ENCODE results near the gene ZNF681.
"Not testable (repeated sequence)": the region's sequence is repeated elsewhere in the genome, so short reads cannot be mapped to it uniquely, and the experiment has no call there.

Gene ZNF681

GRCh38 chr19:23774106-23774505 lies 15.4 kb upstream of the ZNF681 start:
- DNase-seq = no peak

DNA sequence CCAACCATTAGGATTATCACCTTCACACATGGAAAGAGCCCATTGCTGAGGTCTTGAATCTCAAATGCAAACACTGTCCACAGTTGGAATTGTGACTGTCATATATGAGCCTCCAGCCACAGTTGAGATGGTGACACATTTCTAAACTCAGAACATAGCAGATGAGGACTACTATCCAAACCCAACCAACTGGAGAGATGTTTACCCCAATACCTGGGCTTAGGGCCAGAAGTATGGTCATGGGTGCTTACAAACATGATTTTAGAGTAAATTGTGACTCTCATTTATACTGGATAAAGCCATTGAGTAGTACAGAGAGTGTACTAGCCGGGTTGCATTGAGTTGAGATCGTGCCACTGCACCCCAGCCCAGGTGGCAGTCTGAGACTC lies 14.0 kb upstream of the ZNF681 start:
- no peak for DNase-seq

DNA sequence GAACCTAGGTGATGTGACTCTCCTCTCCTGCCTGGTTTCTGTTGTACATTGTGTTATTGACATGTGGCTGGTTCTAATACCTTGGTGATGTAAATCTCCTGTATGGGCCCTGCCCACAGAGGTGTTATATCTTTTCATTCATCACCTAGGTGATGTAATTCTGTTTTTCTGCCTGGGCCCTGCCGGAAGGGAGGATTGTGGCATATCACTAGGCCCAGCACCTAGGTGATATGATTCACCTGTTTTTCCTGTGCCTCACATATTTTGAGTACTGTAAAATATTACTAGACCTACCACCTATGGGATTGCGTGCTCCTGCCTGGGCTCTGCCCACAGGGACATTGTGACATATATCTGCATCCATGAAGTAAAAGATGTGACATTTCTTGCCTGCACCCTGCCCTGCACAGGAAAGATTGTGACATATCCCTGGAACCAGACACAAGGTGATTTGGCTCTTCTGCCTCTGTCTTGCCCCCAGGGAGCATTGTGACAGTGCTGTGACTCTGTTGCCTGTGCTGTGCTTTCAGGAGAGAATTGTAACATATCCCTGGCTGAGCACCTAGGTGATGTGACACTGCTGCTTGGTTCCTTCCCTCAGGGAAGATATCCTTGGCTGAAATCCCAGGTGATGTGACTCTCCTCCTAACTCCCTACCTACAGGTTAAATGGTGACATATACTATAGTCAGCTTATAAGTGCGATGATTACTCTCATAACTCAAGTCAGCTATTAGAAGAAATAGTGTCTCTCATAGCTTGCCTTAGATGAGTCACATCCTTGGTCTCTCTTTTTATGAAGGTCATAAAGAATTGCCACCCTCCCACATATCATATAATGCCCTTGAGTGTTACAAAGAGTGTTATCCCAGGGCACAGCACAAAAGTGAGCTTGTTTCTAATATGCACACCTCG lies 13.3 kb upstream of the ZNF681 start:
- no peak for DNase-seq

DNA sequence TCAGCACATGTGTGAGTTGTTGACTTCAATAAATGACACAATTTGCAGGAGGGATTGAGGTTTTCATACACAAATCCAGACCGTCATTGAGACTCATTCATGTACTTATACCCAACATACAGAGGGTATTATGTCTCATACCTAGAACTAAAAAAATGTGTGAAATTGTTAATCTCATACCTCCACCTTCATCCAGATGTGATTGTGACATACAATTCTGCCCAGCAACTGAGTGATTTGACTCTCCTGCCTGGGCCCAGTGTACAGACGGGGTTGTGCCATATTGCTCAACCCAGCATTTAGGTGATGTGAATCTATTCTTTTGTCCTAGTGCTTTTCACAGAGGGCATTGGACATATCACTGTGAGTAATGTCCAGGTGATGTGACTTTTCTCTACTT lies 12.6 kb upstream of the ZNF681 start:
- no peak for DNase-seq

- no peak for DNase-seq
Measured at GRCh38 chr19:23770672-23771250, 12.1 kb upstream of the ZNF681 start.

DNA sequence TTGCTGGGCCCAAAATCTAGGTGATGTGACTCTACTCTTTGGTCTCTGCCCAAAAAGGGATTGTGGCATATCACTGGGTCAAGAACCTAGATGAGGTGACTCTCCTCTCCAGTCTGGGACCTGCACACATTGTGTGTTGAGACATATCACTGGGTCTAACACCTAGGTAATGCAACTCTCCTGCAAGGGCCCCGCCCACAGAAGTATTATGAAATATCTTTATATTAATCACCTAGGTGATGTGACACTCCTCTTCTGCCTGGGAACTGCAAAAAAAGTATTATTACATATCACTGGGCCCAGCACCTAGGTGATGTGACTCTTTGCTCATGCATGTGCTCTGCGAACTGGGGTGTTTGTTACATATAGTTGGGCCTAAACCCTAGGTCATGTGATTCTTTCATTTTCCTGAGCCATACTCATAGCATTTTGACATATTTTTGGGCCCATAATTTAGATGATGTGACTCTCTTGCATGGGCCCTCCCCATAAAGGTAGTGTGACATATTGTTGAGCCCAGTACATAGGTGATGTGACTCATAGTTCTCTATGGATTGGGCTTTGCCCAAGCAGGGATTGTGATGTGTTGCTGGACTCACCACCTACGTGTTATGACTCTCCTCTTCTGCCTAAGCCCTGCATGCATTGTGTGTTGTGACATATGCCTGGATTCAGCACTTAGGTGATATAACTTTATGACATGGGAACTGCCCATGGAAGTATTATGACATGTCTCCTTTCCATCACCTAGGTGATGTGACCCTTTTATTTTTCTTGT lies 11.2 kb upstream of the ZNF681 start:
- DNase-seq = no peak

DNA sequence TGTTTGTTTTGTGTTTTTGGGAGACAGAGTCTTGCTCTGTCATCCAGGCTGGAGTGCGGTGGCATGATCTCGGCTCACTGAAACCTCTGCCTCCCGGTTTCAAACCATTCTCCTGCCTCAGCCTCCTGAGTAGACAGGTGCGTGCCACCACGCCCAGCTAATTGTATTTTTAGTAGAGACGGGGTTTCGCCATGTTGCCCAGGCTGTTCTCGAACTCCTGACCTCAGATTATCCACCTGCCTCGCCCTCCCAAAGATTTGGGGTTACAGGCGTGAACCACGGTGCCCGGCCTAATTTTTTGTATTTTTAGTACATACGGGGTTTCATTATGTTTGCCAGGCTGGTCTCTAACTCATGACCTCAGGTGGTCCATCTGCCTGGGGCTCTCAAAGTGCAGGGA lies 8.3 kb upstream of the ZNF681 start:
- DNase-seq = no peak

- DNase-seq = no peak
Measured at GRCh38 chr19:23764781-23765180, 6.1 kb upstream of the ZNF681 start.

DNA sequence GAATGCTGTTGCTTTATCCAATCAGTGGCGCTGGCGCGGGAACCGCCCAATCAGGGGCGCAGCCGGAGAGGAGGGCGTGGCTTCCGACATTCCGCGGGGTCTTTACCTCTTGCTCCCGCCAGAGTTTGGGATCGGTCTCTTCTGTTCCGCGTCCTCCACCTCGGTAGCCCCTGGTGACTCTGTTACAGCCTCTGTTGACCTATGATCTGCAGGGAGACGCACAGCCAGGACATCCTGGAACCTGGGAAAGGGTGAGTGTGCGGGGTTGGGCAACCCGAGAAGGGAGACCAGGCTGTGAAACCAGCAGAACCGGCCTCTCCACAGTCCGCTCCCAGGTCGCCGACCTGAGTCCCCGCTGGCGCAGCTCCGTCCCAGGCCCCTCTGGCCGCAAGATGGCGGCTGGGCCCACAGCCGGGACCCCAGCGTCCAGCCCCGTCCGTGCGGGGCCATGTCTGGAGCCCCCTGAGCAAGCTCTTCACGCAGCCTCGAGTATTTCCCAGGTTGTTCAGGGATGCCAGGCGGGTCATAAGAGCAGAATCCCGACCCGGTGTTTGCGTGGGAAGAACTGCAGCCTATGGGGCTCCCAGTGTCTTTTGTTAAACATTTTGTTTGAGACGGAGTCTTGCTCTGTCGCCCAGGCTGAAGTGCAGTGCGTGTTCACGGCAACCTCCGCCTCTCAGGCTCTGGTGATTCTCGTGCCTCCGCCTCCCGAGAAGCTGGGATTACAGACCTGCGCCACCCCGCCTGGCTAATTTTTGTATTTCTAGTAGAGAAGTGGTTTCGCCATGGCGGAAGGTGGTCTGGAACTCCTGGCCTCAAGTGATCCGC lies 4.4 kb upstream of the ZNF681 start:
- DNase-seq = peak; percentile 4 to 86 (median 68)

DNA sequence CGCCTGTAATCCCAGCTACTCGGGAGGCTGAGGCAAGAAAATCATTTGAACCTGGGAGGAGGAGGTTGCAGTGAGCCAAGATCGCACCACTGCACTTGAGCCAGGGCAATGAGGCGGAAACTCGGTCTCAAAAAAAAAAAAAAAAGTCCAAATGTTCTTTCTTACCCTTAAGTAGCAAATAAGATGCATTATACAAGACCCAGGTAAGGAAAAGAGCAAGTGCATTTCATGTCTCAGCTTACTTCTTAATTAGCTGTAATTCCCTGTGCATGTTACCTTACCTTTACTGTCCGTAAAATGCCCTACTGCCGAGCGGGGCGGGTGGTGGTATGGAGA lies 3.8 kb upstream of the ZNF681 start:
- no peak for DNase-seq

DNA sequence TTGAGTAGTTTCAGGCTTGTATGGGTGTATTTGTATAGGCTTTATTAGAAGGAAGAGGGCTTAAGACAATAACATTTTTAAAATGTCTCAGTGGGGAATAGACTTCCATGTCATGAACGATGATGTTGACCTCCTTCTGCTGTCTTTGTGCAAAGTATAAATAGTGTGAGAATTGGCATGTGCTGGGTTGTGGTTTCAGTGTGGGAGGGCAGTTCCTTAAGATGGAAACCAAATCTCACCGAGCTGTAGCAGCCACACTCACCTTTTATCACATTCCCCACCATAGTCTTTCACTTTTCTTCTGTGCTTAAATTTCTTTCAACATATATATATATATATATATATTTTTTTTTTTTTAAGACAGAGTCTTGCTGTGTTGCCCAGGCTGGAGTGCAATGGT lies 1.6 kb upstream of the ZNF681 start:
- not testable (repeated sequence) for DNase-seq

DNA sequence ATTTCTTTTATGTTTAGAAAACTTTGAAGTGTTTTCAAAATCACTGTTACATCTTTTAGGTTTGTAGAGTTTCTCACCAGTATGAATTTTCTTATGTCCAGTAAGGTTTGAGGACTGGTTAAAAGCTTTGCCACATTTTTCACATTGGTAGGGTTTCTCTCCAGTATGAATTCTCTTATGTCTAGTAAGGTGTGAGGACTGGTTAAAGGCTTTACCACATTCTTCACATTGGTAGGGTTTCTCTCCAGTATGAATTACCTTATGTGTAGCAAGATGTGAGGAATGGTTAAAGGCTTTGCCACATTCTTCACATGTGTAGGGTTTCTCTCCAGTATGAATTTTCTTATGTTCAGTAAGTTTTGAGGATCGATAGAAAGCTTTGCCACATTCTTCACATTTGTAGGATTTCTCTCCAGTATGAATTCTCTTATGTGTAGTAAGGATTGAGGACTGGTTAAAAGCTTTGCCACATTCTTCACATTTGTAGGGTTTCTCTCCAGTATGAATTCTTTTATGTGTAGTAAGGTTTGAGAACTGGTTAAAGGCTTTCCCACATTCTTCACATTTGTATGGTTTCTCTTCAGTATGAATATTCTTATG lies 15.0 kb downstream of the ZNF681 start:
- not testable (repeated sequence) for DNase-seq

DNA sequence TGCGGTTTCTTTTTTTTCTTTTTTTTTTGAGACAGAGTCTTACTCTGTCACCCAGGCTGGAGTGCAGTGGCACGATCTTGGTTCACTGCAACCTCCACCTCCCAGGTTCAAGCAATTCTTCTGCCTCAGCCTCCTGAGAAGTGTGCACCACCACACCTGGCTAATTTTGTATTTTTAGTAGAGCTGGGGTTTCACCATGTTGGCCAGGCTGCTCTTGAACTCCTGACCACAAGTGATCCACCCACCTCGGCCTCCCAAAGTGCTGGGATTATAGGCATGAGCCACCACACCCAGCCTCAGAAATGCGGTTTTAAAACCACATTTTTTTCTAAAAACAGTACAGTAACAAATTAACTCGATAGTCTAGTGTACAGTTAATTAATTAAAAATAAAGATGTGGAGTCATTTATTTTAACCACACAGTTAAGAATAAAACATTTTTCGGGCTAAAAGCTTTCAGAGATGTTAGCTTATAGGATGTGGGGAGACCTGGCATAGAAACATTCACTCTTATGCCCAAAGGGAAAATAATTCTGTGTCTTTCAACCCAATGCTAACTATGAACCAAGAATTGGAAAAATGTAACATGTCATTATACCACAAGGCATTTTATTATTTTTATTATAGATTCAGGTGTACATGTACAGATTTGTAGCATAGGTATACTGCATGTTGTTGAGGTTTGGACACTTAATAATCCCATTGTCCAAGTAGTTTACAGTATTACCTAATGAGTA lies 27.8 kb downstream of the ZNF681 start:
- DNase-seq = not testable (repeated sequence)

DNA sequence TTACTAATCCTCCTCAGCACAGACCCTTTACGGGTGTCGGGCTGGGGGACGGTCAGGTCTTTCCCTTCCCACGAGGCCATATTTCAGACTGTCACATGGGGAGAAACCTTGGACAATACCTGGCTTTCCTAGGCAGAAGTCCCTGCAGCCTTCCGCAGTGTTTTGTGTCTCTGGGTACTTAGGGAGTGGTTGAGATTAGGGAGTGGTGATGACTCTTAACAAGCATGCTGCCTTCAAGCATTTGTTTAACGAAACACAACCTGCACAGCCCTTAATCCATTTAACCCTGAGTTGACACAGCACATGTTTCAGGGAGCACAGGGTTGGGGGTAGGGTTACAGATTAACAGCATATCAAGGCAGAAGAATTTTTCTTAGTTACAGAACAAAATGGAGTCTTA lies 34.5 kb downstream of the ZNF681 start:
- DNase-seq = not testable (repeated sequence)

DNA sequence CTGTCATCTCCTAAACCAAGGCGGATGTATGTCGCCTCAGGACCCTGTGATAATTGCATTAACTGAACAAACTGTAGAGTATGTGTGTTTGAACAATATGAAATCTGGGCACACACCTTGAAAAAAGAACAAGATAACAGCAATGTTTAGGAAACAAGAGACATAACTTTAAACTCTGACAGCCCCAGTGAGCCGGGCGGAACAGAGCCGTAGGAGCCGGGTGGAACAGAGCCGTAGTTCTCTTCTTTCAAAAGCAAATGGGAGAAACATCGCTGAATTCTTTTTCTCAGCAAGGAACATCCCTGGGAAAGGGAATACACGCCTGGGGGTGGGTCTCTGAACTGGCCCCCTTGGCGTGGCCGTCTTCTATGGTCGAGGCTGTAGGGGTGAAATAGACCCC lies 39.9 kb downstream of the ZNF681 start:
- DNase-seq = no peak

- DNase-seq = no peak
Measured at GRCh38 chr19:23716792-23717191, 41.9 kb downstream of the ZNF681 start.

GRCh38 chr19:23709347-23709746 lies 49.3 kb downstream of the ZNF681 start:
- DNase-seq = no peak

DNA sequence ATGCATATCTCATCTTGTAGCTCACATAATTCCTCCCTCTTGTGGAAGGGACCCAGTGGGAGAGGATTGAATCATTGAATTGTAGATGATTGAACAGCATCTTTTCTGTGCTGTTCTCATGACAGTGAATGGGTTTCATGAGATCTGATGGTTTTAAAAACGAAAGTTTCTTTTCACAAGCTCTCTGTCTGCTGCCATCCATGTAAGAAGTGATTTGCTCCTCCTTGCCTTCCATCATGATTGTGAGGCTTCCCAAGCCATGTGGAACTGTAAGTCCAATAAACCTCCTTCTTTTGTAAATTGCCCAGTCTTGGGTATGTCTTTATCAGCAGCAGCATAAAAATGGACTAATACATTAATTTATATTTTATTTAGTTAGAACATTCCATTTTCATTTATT lies 52.0 kb downstream of the ZNF681 start:
- no peak for DNase-seq

GRCh38 chr19:23699521-23699860 lies 59.2 kb downstream of the ZNF681 start:
- no peak for DNase-seq

DNA sequence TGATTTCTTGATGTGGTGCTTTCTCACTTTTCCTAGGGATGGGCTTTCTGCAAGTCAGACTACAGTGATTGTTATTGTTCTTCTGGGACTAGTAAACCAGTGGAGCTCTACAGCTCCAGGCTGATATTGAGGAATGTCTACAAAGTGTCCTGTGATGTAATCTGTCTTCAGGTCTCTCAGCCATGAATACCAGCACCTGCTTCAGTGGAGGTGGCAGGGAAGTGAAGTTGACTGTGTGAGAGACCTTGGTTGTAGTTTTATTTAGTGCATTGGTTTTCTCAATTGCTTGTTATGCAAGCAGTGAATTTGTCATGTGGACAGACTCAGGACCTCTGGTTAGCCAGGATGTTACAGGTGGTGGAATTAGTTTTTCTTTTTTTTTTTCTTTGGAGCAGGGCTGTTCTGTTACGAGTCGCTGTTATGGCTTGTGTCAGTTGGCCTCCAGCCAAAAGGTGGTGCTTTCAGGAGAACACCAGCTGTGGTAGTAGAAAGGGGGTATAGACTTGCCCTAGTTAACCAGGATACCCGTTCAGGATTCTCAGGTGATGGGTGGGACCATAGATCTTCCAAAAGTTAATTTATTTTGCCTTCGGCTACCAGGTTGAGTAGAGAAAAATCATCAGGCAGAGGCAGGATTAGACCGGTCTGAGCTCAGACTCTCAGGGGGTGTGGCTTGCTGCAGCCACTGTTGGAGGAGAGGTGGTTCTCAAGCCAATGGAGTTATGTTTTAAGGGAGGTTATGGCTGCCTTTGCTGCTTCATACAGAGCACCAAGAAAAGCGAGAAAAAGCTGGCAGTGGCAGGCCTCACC lies 59.8 kb downstream of the ZNF681 start:
- no peak for DNase-seq
